K562 (cell line): Measurements from ENCODE around the gene TRAIP. TPM values are rescaled to one million over a fixed set of nuclear protein-coding genes. Genes with fewer than 3 reads are reported as not detected.

Source experiments
- ATAC-seq: fragments of 200-7000 bp; cut with Tn5 transposase; 3 replicates; pipeline ENCODE4 v1.9.1; 2020; ENCODE audit warnings: moderate library complexity
- BruUV-seq: library from RNA; stranded (reverse); fragments of 400-500 nt; replicated peaks from 2 replicates; lab custom pipeline; 2021; lab: Mats Ljungman, UMichigan
- CTCF ChIA-PET: fragments of 300-600 bp; formaldehyde crosslinking; extraction: SDS; loops from one replicate; lab custom pipeline; 2021; ENCODE audit warnings: low intra/inter-chr PET ratio; lab: Yijun Ruan, JAX
- POLR2A ChIA-PET: fragments of 300-600, 350-650 bp; sonication (Branson Sonifier 250); formaldehyde crosslinking; extraction: SDS; loops from one replicate; lab custom pipeline; 2021; ENCODE audit warnings: antibody characterized with exemption, inconsistent platforms; lab: Yijun Ruan, JAX
- DNase-seq, 4 experiments: peaks; one replicate each; pipeline versions ENCODE4 v3.0.0 to v3.0.0-alpha.2; 2011 to 2018; ENCODE audit warnings: low spot score in 3 of 4, mixed read lengths in 3 of 4; ENCODE audit errors: extremely low read depth in 1 of 4
- FAIRE-seq: peaks from 2 replicates; lab custom pipeline; 2011; peaks lifted over from hg19 to GRCh38; lab: Jason Lieb, UNC
- H2AFZ ChIP-seq: 2 replicates; pipeline ENCODE4 v1.6.0; 2011; ENCODE audit warnings: low read depth, low read length, control low read depth, inconsistent platforms
- H3K27ac ChIP-seq: fragments of 200-600 bp; 3 replicates; pipeline ENCODE4 v1.8.0; 2011; ENCODE audit warnings: low read depth, mild to moderate bottlenecking, control low read depth, inconsistent platforms, low read length, moderate library complexity, mixed read lengths; ENCODE audit errors: extremely low read depth
- H3K27me3 ChIP-seq, 2 experiments: fragments of 300-600 bp in 1 of 2; 2 replicates in 1 of 2; 3 replicates in 1 of 2; pipeline versions ENCODE4 v1.6.0 to v1.8.0; 2011; ENCODE audit warnings: inconsistent platforms in 2 of 2, low read length in 2 of 2, mild to moderate bottlenecking in 1 of 2, mixed read lengths in 1 of 2, moderate library complexity in 1 of 2; ENCODE audit not compliant: control insufficient read depth in 2 of 2, insufficient read depth in 2 of 2
- H3K36me3 ChIP-seq: fragments of 300-600 bp; 3 replicates; pipeline ENCODE4 v1.8.0; 2011; ENCODE audit warnings: mild to moderate bottlenecking, low read length, inconsistent platforms; ENCODE audit not compliant: control insufficient read depth, insufficient read depth
- H3K4me1 ChIP-seq, 2 experiments: fragments of 200-600 bp in 1 of 2; replicated peaks in 1 of 2; 2 replicates in 1 of 2; 3 replicates in 1 of 2; pipeline versions ENCODE4 v1.5.1 to v1.8.0; 2011; ENCODE audit warnings: inconsistent platforms in 2 of 2, low read length in 2 of 2, mild to moderate bottlenecking in 1 of 2, mixed read lengths in 1 of 2, moderate library complexity in 1 of 2; ENCODE audit not compliant: control insufficient read depth in 2 of 2, insufficient read depth in 2 of 2
- H3K4me2 ChIP-seq: 2 replicates; pipeline ENCODE4 v1.6.1; 2011; ENCODE audit warnings: low read length, control low read depth, inconsistent platforms, mixed read lengths; ENCODE audit not compliant: insufficient read depth
- H3K4me3 ChIP-seq: fragments of 200-600 bp; sonication (generic), shearing (Covaris generic); 2 replicates; pipeline ENCODE4 v1.5.1; 2016; ENCODE audit warnings: control low read depth, inconsistent platforms
- H3K79me2 ChIP-seq: fragments of 200-600 bp; 3 replicates; pipeline ENCODE4 v1.8.0; 2011; ENCODE audit warnings: low read length, inconsistent platforms; ENCODE audit not compliant: control insufficient read depth, insufficient read depth
- H3K9ac ChIP-seq, 2 experiments: 2 replicates each; pipeline versions ENCODE4 v1.6.0 to v1.6.1; 2011; ENCODE audit warnings: low read depth in 2 of 2, low read length in 2 of 2, control low read depth in 1 of 2, inconsistent platforms in 1 of 2, mild to moderate bottlenecking in 1 of 2, mixed read lengths in 1 of 2; ENCODE audit not compliant: insufficient read depth in 1 of 2
- H3K9me1 ChIP-seq: one replicate; pipeline ENCODE4 v1.6.0; 2011; ENCODE audit warnings: inconsistent platforms, mild to moderate bottlenecking, low read length, moderate library complexity; ENCODE audit not compliant: control insufficient read depth, insufficient read depth
- H3K9me3 ChIP-seq: replicated peaks from 2 replicates; pipeline ENCODE4 v1.5.1; 2011; ENCODE audit warnings: low read depth, low read length, inconsistent platforms; ENCODE audit not compliant: control insufficient read depth, insufficient read depth
- H4K20me1 ChIP-seq: replicated peaks from 2 replicates; pipeline ENCODE4 v1.6.1; 2011; ENCODE audit warnings: low read length, inconsistent platforms, mixed read lengths; ENCODE audit not compliant: control insufficient read depth, insufficient read depth
- CBFA2T2 ChIP-seq: fragments of 450-650 bp; conservative IDR thresholded peaks from 2 replicates; pipeline ENCODE4 v1.6.1; 2017; ENCODE audit warnings: mild to moderate bottlenecking
- EHMT2 ChIP-seq: fragments of 450-650 bp; IDR thresholded peaks from 2 replicates; pipeline ENCODE4 v1.6.1; 2018; ENCODE audit warnings: antibody characterized with exemption
- ESRRB ChIP-seq: fragments of 250-450 bp; sonication (Bioruptor Pico); IDR thresholded peaks from 2 replicates; pipeline ENCODE4 v1.5.0; 2020; ENCODE audit warnings: mild to moderate bottlenecking, moderate library complexity, borderline replicate concordance
- FOXA1 ChIP-seq: fragments of 450-650 bp; IDR thresholded peaks from 2 replicates; pipeline ENCODE4 v1.6.1; 2016; ENCODE audit warnings: mild to moderate bottlenecking, borderline replicate concordance
- MAZ ChIP-seq, 2 experiments: fragments of 450-650 bp in 1 of 2; sonication (generic) in 1 of 2; formaldehyde crosslinking; IDR thresholded peaks in 1 of 2; conservative IDR thresholded peaks in 1 of 2; 2 replicates each; pipeline versions ENCODE4 v1.4.0 to v1.5.0; 2020; ENCODE audit warnings: mild to moderate bottlenecking in 1 of 2, missing genetic modification reagents in 1 of 2
- MIER1 ChIP-seq: fragments of 450-650 bp; IDR thresholded peaks from 2 replicates; pipeline ENCODE4 v1.6.1; 2016; ENCODE audit warnings: antibody characterized with exemption, mild to moderate bottlenecking, low read depth
- NCOA1 ChIP-seq: fragments of 450-650 bp; IDR thresholded peaks from 2 replicates; pipeline ENCODE4 v1.6.1; 2016; ENCODE audit warnings: low read depth
- NKRF ChIP-seq: fragments of 450-650 bp; IDR thresholded peaks from 2 replicates; pipeline ENCODE4 v1.6.1; 2016; ENCODE audit warnings: borderline replicate concordance
- PRMT5 ChIP-seq: sonication (generic); formaldehyde crosslinking; IDR thresholded peaks from 2 replicates; pipeline ENCODE4 v1.5.0; 2020; ENCODE audit warnings: missing genetic modification reagents
- STAG1 ChIP-seq: sonication (generic); formaldehyde crosslinking; IDR thresholded peaks from 2 replicates; pipeline ENCODE4 v1.5.0; 2020; ENCODE audit warnings: missing genetic modification reagents, borderline replicate concordance
- ZNF133 ChIP-seq: fragments of 250-450 bp; sonication (Bioruptor Pico); IDR thresholded peaks from 2 replicates; pipeline ENCODE4 v1.4.0; 2020; ENCODE audit warnings: mild to moderate bottlenecking
- WGBS: fragments of 100-300 bp; shearing (Covaris generic); methylation state at CpG from one replicate; pipeline ENCODE4 v1.1.6; 2016; ENCODE audit warnings: low coverage, mixed read lengths; ENCODE audit not compliant: insufficient coverage; ENCODE audit errors: missing lambda C conversion rate; 5-methylcytosine and 5-hydroxymethylcytosine counted together
- in situ Hi-C: fragments of 300-500 bp; cut with MboI; formaldehyde crosslinking; loops from 4 replicates; pipeline ENCODE4 v1.15.0; 2018; ENCODE audit warnings: inconsistent platforms, mixed read lengths
- intact Hi-C: fragments of 100-400 bp; cut with micrococcal nuclease; formaldehyde crosslinking; loops from 2 replicates; pipeline ENCODE4 v1.14.2; 2022
- polyA plus RNA-seq, 8 experiments: library from polyadenylated mRNA; depleted of rRNA in 4 of 8; stranded (reverse) in 5 of 8; unstranded in 3 of 8; fragments of >200 nt; fragmentation: Nextera tagmentation in 2 of 8; fragmentation: Illumina TruSeq in 1 of 8; extraction: Ambion mirVana in 2 of 8; extraction: Trizol in 1 of 8; gene quantifications; 2 replicates each; pipeline versions ENCODE4 v1.2.1 to v1.2.3, GENCODE V29; 2011 to 2014; ENCODE audit warnings: inconsistent platforms in 1 of 8, missing spikeins in 1 of 8
- total RNA-seq, 7 experiments: library from RNA; depleted of rRNA in 6 of 7; stranded (reverse); fragments of >200 nt in 6 of 7; fragmentation: Illumina TruSeq in 2 of 7; extraction: Trizol in 2 of 7; gene quantifications; 2 replicates each; pipeline versions ENCODE4 v1.2.1 to v1.2.3, GENCODE V29; 2011 to 2021; ENCODE audit warnings: low replicate concordance in 1 of 7
- TF ChIP-seq, protein P1 (sequence below), 2 experiments: fragments of 450-650 bp; IDR thresholded peaks; 2 replicates each; pipeline ENCODE4 v1.6.1; 2018; ENCODE audit warnings: mild to moderate bottlenecking in 2 of 2, low read depth in 1 of 2; ENCODE audit not compliant: partially characterized antibody in 2 of 2

The TRAIP gene
- total and polyA plus RNA-seq, 9 of the 15 experiments (the other 6 are each of a cell fraction or from before 2014, with no cell fraction given): 14.3 to 38.6 (median 21.2) TPM

DNA sequence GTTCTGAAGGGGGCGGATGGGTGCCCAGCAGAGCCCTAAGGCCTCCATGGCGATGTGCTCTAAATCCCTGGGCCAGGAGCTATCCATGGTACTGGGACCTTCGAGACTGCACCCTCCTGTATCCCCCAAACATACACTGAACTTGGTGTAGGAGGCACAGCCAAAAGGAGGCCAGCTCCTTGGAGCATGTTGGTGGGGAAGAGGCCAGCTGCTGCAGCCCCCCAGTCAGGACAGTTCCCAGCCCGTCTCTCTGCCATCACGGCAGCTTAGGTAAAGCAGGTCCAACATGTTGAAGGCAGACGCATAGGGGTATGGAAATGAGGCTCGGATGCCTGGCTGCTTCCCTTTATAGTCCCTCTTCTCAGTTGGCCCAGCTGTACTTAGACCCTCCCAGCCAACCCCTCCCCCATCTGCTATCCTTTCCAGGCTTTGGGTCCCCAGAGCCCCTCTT is 11.5 kb upstream of the TRAIP start:
- ATAC-seq: peak; percentile 71
- TF ChIP-seq PRMT5 (CRISPR knock-in tag): 0 out of 2 replicates have a peak, but pooled peaks have one; percentile 55
- peak; percentile 96 for TF ChIP-seq EHMT2
- no peak for TF ChIP-seq ESRRB
- no peak for TF ChIP-seq ZNF133 (CRISPR knock-in tag)
- TF ChIP-seq, protein P1, sequence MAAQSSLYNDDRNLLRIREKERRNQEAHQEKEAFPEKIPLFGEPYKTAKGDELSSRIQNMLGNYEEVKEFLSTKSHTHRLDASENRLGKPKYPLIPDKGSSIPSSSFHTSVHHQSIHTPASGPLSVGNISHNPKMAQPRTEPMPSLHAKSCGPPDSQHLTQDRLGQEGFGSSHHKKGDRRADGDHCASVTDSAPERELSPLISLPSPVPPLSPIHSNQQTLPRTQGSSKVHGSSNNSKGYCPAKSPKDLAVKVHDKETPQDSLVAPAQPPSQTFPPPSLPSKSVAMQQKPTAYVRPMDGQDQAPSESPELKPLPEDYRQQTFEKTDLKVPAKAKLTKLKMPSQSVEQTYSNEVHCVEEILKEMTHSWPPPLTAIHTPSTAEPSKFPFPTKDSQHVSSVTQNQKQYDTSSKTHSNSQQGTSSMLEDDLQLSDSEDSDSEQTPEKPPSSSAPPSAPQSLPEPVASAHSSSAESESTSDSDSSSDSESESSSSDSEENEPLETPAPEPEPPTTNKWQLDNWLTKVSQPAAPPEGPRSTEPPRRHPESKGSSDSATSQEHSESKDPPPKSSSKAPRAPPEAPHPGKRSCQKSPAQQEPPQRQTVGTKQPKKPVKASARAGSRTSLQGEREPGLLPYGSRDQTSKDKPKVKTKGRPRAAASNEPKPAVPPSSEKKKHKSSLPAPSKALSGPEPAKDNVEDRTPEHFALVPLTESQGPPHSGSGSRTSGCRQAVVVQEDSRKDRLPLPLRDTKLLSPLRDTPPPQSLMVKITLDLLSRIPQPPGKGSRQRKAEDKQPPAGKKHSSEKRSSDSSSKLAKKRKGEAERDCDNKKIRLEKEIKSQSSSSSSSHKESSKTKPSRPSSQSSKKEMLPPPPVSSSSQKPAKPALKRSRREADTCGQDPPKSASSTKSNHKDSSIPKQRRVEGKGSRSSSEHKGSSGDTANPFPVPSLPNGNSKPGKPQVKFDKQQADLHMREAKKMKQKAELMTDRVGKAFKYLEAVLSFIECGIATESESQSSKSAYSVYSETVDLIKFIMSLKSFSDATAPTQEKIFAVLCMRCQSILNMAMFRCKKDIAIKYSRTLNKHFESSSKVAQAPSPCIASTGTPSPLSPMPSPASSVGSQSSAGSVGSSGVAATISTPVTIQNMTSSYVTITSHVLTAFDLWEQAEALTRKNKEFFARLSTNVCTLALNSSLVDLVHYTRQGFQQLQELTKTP (IDR thresholded peaks at IDR 0.05; ENCODE audit: low read depth in 1 of 2, partially characterized antibody in 2 of 2): peak in 1 of 2 experiments; percentile 73
- TF ChIP-seq MIER1: peak; percentile 93
- TF ChIP-seq NKRF: no peak
- TF ChIP-seq STAG1: 0 out of 2 replicates have a peak, but pooled peaks have one; percentile 12
- 0 out of 2 replicates have a peak, but pooled peaks have one; percentile 33 for TF ChIP-seq NCOA1
- no peak for TF ChIP-seq FOXA1
- TF ChIP-seq CBFA2T2: no peak
- TF ChIP-seq MAZ (CRISPR knock-in tag; conservative IDR thresholded peaks at IDR 0.05 in 1 of 2, IDR thresholded peaks at IDR 0.05 in 1 of 2): 0 out of 4 replicates have a peak, but pooled peaks of 1 of the 2 experiments have one; percentile 22

More for the DNA sequence above, 11.5 kb upstream of the TRAIP start:
- H3K36me3 ChIP-seq: no peaks in the 10 kb centered on the region
- FAIRE-seq (no peak), DNase-seq (peak; percentile 44 to 53 (median 48))
- peaks cover 6% of the 10 kb centered on the region; the same call in 1 of the 2 replicates for H4K20me1 ChIP-seq
- H3K4me2 ChIP-seq: no peak overlapping the region
- no peaks in the 10 kb centered on the region for H3K9me1 ChIP-seq
- no peak overlapping the region for H3K27ac ChIP-seq
- intact Hi-C loops (no loop called here), in situ Hi-C loops (no loop called here)
- H3K9me3 ChIP-seq: no peaks in the 10 kb centered on the region
- CTCF ChIA-PET: no interaction called here
- no peaks in the 10 kb centered on the region for H3K79me2 ChIP-seq
- WGBS: 5% methylated on average over 7 of the region's 7 CpGs
- H3K27me3 ChIP-seq: peaks cover 4 to 35% of the 10 kb centered on the region in 2 experiments; a peak in 3 of 5 replicates
- H3K4me1 ChIP-seq: peaks cover 0 to 16% of the 10 kb centered on the region in 2 experiments; a peak in 2 of 5 replicates
- no peak overlapping the region for H2AFZ ChIP-seq
- BruUV-seq: no TSS peak
- H3K4me3 ChIP-seq: no peak overlapping the region
- POLR2A ChIA-PET: interaction anchor here (0.6 kb wide), 1 partner anchor 38 kb away, joined by 3 read pairs; no protein-coding TSS in a partner anchor
- no peak overlapping the region for H3K9ac ChIP-seq
